ENCODE measurements around the gene MGAT4D. TPM values are rescaled to one million over a fixed set of nuclear protein-coding genes. Genes with fewer than 3 reads are reported as not detected.
"Not testable (repeated sequence)": the region's sequence is repeated elsewhere in the genome, so short reads cannot be mapped to it uniquely, and the experiment has no call there.

Gene MGAT4D
- total RNA-seq, 4 donors from 2014 or later = not detected

DNA sequence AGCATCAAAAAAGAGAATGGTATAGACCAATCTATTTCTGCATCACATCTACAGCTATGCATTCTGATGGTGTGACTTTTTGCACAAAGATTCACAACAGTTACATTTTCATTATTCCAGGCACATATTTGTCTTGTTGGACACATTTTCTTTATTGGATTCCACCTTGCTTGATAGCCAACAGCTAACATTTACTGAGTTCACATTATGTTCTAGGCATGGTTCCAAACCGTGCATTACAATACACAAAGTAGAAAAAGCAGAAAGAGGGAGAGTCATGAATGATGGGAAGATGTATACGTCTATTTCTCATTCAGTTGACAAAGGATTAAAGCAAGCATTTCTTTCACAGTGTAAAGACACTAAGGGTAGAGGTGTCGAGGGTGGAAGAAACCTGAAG, 47.7 kb downstream of the MGAT4D start:
- H3K27ac ChIP-seq = no peak overlapping the region
- H3K4me1 ChIP-seq = no peaks in the 10 kb centered on the region
- ATAC-seq (no peak), DNase-seq (no peak)
- no peaks in the 10 kb centered on the region for H3K9me3 ChIP-seq
- no peak for TF ChIP-seq POLR2A (IDR thresholded peaks at IDR 0.05)
- TF ChIP-seq, protein P1, sequence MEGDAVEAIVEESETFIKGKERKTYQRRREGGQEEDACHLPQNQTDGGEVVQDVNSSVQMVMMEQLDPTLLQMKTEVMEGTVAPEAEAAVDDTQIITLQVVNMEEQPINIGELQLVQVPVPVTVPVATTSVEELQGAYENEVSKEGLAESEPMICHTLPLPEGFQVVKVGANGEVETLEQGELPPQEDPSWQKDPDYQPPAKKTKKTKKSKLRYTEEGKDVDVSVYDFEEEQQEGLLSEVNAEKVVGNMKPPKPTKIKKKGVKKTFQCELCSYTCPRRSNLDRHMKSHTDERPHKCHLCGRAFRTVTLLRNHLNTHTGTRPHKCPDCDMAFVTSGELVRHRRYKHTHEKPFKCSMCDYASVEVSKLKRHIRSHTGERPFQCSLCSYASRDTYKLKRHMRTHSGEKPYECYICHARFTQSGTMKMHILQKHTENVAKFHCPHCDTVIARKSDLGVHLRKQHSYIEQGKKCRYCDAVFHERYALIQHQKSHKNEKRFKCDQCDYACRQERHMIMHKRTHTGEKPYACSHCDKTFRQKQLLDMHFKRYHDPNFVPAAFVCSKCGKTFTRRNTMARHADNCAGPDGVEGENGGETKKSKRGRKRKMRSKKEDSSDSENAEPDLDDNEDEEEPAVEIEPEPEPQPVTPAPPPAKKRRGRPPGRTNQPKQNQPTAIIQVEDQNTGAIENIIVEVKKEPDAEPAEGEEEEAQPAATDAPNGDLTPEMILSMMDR (IDR thresholded peaks at IDR 0.05 in 4 of 5, conservative IDR thresholded peaks at IDR 0.05 in 1 of 5) = no peak
- in situ Hi-C loops (cut with MboI; ENCODE audit: low sequenced_read_pairs in 4 of 4) (no loop called here), intact Hi-C loops (cut with DNase I; ENCODE audit: low total_unique reads) (no loop called here)
- no peaks in the 10 kb centered on the region for H3K36me3 ChIP-seq
- H3K27me3 ChIP-seq = peaks cover 0 to 3% (median 0%) of the 10 kb centered on the region in 3 donors
- no peak overlapping the region for H3K4me3 ChIP-seq

GRCh38 chr4:140448830-140449229, 49.3 kb downstream of the MGAT4D start:
- Histone ChIP-seq H3K27ac (no peak overlapping the region), H3K4me3 (no peak overlapping the region), H3K9me3 (no peaks in the 10 kb centered on the region), H3K27me3 (peaks cover 0 to 3% (median 0%) of the 10 kb centered on the region in 3 donors), H3K4me1 (no peaks in the 10 kb centered on the region), H3K36me3 (no peaks in the 10 kb centered on the region)
- in situ Hi-C loops (cut with MboI; ENCODE audit: low sequenced_read_pairs in 4 of 4) (no loop called here), intact Hi-C loops (cut with DNase I; ENCODE audit: low total_unique reads) (no loop called here)
- no peak for TF ChIP-seq POLR2A (IDR thresholded peaks at IDR 0.05)
- TF ChIP-seq, protein P1 (IDR thresholded peaks at IDR 0.05 in 4 of 5, conservative IDR thresholded peaks at IDR 0.05 in 1 of 5) = no peak
- DNase-seq (no peak), ATAC-seq (no peak)

DNA sequence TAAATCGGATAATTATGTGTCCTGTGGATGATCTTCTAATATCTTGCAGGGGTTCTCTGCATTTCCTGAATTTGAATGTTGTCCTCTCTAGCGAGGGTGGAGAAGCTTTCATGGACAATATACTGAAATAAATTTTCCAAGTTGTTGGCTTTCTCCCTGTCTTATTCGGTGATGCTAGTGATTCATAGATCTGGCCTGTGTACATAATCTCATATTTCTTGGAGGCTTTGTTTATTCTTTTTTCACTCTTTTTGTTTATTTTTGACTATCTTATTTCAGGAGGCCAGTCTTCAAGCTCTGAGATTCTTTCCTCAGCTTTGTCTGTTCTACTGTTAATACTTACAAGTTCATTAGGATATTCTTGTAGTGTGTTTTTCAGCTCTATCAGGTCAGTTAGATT, 49.9 kb downstream of the MGAT4D start:
- TF ChIP-seq, protein P1 (IDR thresholded peaks at IDR 0.05 in 4 of 5, conservative IDR thresholded peaks at IDR 0.05 in 1 of 5) = no peak
- TF ChIP-seq POLR2A (IDR thresholded peaks at IDR 0.05) = no peak
- Histone ChIP-seq H3K4me1 (no peaks in the 10 kb centered on the region), H3K4me3 (no peak overlapping the region), H3K36me3 (no peaks in the 10 kb centered on the region), H3K9me3 (no peaks in the 10 kb centered on the region), H3K27ac (no peak overlapping the region), H3K27me3 (peaks cover 0 to 3% (median 0%) of the 10 kb centered on the region in 3 donors)
- no peak for ATAC-seq
- in situ Hi-C loops (cut with MboI; ENCODE audit: low sequenced_read_pairs in 4 of 4) (no loop called here), intact Hi-C loops (cut with DNase I; ENCODE audit: low total_unique reads) (no loop called here)
- no peak for DNase-seq

DNA sequence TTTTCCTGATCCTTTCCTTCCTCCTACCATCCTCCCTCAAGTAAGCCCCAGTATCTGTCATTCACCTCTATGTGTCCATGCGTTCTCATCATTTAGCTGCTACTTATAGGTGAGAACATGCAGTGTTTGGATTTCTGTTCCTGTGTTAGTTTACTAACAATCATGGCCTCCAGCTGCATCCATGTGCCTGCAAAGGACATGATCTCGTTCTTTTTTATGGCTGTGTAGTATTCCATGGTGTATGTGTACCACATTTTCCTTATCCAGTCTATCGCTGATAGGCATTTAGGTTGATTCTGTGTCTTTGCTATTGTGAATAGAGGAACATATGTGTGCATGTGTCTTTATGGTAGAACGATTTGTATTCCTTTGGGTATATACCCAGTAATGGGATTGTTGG, 53.7 kb downstream of the MGAT4D start:
- in situ Hi-C loops (cut with MboI; ENCODE audit: low sequenced_read_pairs in 4 of 4); ATAC-seq; H3K27me3 ChIP-seq; intact Hi-C loops (cut with DNase I; ENCODE audit: low total_unique reads); H3K4me1 ChIP-seq; H3K27ac ChIP-seq; H3K36me3 ChIP-seq; DNase-seq; H3K9me3 ChIP-seq; H3K4me3 ChIP-seq: not testable (repeated sequence)

GRCh38 chr4:140439644-140440142, 58.4 kb downstream of the MGAT4D start:
- intact Hi-C loops (cut with DNase I; ENCODE audit: low total_unique reads) = no loop called here

More at GRCh38 chr4:140439644-140440142, 58.4 kb downstream of the MGAT4D start:
- no peaks in the 10 kb centered on the region for H3K27me3 ChIP-seq
- in situ Hi-C loops (cut with MboI; ENCODE audit: low sequenced_read_pairs in 4 of 4) = no loop called here
- ATAC-seq (no peak), DNase-seq (no peak)
- no peaks in the 10 kb centered on the region for H3K36me3 ChIP-seq
- H3K4me1 ChIP-seq = no peaks in the 10 kb centered on the region
- TF ChIP-seq, protein P1 (IDR thresholded peaks at IDR 0.05 in 4 of 5, conservative IDR thresholded peaks at IDR 0.05 in 1 of 5) = no peak
- no peak for TF ChIP-seq POLR2A (IDR thresholded peaks at IDR 0.05)
- no peak overlapping the region for H3K27ac ChIP-seq
- no peaks in the 10 kb centered on the region for H3K9me3 ChIP-seq
- H3K4me3 ChIP-seq = no peak overlapping the region

Data from gastrocnemius medialis (tissue), 4 donors.